GM04503 (cell line): ENCODE measurements around the gene ROBO3.

Source experiments
- DNase-seq: peaks from one replicate; pipeline ENCODE4 v3.0.0-alpha.2; 2012; ENCODE audit warnings: low read depth

ROBO3 gene

GRCh38 chr11:124922831-124923230, 57.6 kb downstream of the ROBO3 start:
- DNase-seq = no peak

- no peak for DNase-seq
These were observed 58.1 kb downstream of the ROBO3 start for GRCh38 chr11:124923296-124923695.

GRCh38 chr11:124928942-124929665, 63.9 kb downstream of the ROBO3 start:
- DNase-seq = no peak

DNA sequence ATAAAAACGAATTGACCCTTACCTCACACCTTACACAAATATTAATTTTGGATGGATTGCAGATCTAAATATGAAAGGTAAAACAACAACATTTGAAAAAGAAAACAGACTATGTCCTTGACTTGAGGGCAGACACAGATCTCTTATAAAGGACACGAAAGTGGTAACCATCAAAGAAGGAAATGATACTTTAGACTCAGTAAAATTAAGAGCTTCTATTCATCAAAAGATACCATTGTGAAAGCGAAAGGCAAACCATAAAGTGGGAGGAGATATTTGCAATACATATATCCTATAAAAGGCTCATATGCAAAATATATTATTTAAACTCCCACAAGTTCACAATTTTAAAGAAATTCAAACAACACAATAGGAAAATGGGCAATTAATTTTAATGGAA, 65.6 kb downstream of the ROBO3 start:
- DNase-seq = no peak
